ENCODE data around the gene EPDR1.

Gene EPDR1

GRCh38 chr7:37920305-37920848 lies at the start of gene EPDR1:
Gene EPDR1, plus strand, starts transcription at chr7:37920640. Its CDS starts 300 bp downstream, at chr7:37920940.
- H3K27ac Mint-ChIP-seq, result peak within 1 kb of the TSS; percentile 78
- peaks cover 57% of the 10 kb centered on the region for H3K27me3 Mint-ChIP-seq
- intact Hi-C loops (cut with micrococcal nuclease), result no loop called here
- no peaks in the 10 kb centered on the region for H3K36me3 Mint-ChIP-seq (ENCODE audit: low read depth)
- peaks cover 7% of the 10 kb centered on the region for H3K9me3 Mint-ChIP-seq
- H3K4me1 Mint-ChIP-seq (ENCODE audit: low read depth), result peaks cover 37% of the 10 kb centered on the region
- H3K4me3 Mint-ChIP-seq, result peak within 1 kb of the TSS; percentile 82

- no peaks in the 10 kb centered on the region for H3K27me3 Mint-ChIP-seq
- no peak overlapping the region for H3K4me3 Mint-ChIP-seq
- intact Hi-C loops (cut with micrococcal nuclease), result no loop called here
- peaks cover 20% of the 10 kb centered on the region for H3K9me3 Mint-ChIP-seq
- no peaks in the 10 kb centered on the region for H3K4me1 Mint-ChIP-seq (ENCODE audit: low read depth)
- peaks cover 28% of the 10 kb centered on the region for H3K36me3 Mint-ChIP-seq (ENCODE audit: low read depth)
- H3K27ac Mint-ChIP-seq, result no peak overlapping the region
These were observed 38.4 kb upstream of the EPDR1 start for GRCh38 chr7:37882086-37882485.

- no peaks in the 10 kb centered on the region for H3K4me1 Mint-ChIP-seq (ENCODE audit: low read depth)
- intact Hi-C loops (cut with micrococcal nuclease), result no loop called here
- no peak overlapping the region for H3K27ac Mint-ChIP-seq
- no peaks in the 10 kb centered on the region for H3K27me3 Mint-ChIP-seq
- H3K36me3 Mint-ChIP-seq (ENCODE audit: low read depth), result no peaks in the 10 kb centered on the region
- no peaks in the 10 kb centered on the region for H3K9me3 Mint-ChIP-seq
- H3K4me3 Mint-ChIP-seq, result no peak overlapping the region
These were observed 27.1 kb upstream of the EPDR1 start for GRCh38 chr7:37893359-37893758.

DNA sequence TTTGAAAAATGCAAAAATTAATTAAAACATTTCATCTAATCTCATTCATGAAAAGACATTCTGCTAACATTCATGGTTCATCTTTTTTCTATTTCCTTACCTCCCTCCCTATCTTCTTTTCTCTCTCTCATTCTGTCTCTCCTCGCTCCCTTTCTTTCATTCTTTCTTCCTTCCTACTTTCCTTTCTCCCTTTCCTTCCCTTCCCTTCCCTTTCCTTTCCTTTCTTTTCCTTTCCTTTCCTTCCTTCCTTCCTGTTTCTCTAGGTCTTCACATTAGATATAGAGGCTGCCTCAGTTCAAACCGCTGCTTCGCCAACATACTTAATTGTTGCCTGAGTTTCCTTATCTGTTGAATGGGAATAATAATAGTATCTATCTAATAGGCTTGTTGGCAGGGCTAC lies 25.8 kb upstream of the EPDR1 start:
- no peaks in the 10 kb centered on the region for H3K9me3 Mint-ChIP-seq
- intact Hi-C loops (cut with micrococcal nuclease), result no loop called here
- H3K27ac Mint-ChIP-seq, result no peak overlapping the region
- H3K4me1 Mint-ChIP-seq (ENCODE audit: low read depth), result no peaks in the 10 kb centered on the region
- no peaks in the 10 kb centered on the region for H3K27me3 Mint-ChIP-seq
- no peaks in the 10 kb centered on the region for H3K36me3 Mint-ChIP-seq (ENCODE audit: low read depth)
- H3K4me3 Mint-ChIP-seq, result no peak overlapping the region

DNA sequence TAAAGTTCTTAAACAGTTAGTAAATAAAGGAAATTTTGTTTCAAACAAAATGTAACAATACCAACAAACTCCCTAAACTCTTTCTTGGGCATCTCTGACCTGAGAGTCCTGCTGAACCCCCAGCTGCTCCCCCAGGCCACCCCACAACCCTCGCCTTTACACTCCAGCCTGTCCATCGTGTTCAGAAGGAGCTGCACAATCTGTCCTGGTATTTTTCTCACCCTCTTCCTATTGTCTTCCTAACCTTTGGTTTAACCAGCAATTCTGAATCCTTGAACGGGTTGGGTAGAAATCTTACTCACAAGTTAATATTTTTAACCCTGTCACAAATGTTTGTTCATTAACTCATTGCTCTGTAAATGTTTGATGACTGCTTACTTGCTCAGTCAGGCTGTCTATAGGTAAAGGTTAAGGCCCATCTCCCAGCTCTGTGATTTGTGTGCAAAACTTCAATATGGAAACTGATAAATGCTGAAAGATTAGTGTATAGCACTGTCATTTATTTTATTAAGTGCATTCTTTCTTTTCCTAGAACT lies 20.7 kb upstream of the EPDR1 start:
- Mint-ChIP-seq H3K27me3 (peaks cover 2% of the 10 kb centered on the region), H3K27ac (no peak overlapping the region), H3K9me3 (no peaks in the 10 kb centered on the region), H3K36me3 (ENCODE audit: low read depth) (no peaks in the 10 kb centered on the region), H3K4me3 (no peak overlapping the region), H3K4me1 (ENCODE audit: low read depth) (no peaks in the 10 kb centered on the region)
- intact Hi-C loops (cut with micrococcal nuclease), result loop anchor here (5.0 kb wide), 1 partner anchor 323 kb away; no protein-coding TSS in a partner anchor

GRCh38 chr7:37901236-37901827 lies 19.1 kb upstream of the EPDR1 start:
- Mint-ChIP-seq H3K9me3 (no peaks in the 10 kb centered on the region), H3K27me3 (peaks cover 2% of the 10 kb centered on the region), H3K4me3 (no peak overlapping the region), H3K4me1 (ENCODE audit: low read depth) (no peaks in the 10 kb centered on the region), H3K27ac (no peak overlapping the region), H3K36me3 (ENCODE audit: low read depth) (no peaks in the 10 kb centered on the region)
- intact Hi-C loops (cut with micrococcal nuclease), result loop anchor here (1.0 to 5.0 kb wide), 2 partner anchors 205 to 321 kb away; no protein-coding TSS in a partner anchor

DNA sequence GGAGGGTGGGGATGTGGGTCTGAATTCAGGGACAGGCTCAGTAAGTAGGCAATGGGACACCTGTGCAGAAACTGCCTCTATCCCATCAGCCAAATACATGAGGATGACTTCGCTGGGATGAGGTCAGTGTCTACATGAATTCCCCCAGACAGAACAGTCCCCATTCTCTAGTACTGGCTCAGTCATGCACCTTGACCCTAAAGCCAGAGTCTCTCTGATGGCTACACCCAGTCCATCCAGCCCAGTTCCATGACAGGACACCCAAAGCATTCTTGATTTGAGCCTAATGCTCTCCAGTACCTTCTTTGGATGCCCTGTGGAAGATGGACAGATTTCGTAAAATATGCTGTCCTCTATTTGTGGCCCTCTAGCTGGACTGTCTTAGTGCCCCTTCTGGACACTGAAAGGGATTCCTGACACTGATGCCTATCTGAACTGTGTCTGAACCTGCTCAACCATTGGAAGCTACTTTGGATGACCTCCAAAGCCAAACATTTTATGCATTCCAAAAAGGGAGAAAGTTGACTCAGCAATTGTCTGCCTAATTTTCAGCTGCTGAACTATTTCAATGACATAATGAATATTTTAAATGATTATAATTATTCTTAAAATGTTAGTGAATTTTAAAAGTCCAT lies 18.4 kb upstream of the EPDR1 start:
- Mint-ChIP-seq H3K27ac (no peak overlapping the region), H3K4me3 (no peak overlapping the region), H3K36me3 (ENCODE audit: low read depth) (no peaks in the 10 kb centered on the region), H3K9me3 (no peaks in the 10 kb centered on the region), H3K27me3 (peaks cover 2% of the 10 kb centered on the region), H3K4me1 (ENCODE audit: low read depth) (no peaks in the 10 kb centered on the region)
- intact Hi-C loops (cut with micrococcal nuclease), result loop anchor here (1.0 to 5.0 kb wide), 2 partner anchors 204 to 320 kb away; no protein-coding TSS in a partner anchor

DNA sequence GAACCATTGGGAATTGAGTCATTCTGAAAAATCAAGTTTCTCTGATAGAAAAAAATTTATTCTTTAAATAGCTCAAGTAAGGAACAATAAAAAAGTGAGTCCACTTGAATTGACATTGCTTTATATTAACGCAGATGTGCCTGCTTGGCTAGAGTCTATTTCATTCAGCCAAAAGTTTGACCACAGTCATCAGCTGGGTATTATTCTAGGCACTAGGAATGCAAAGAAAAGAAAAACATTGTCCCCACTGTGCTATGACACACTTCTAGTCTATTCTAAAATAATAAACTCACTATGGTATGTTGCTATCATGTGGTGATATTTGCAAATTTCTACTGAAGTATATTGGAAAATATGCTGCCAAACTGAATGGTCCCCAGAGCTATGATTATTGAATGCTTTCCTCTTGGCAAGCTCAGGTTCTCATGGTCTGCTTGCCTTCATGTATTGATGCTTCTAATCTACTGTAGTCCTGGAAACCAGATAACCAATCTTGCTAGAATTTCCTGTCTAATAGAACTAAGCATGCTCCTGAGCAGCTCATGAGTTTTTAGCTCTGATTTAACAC lies 12.1 kb upstream of the EPDR1 start:
- Mint-ChIP-seq H3K4me1 (ENCODE audit: low read depth) (no peaks in the 10 kb centered on the region), H3K27me3 (peaks cover 5% of the 10 kb centered on the region), H3K36me3 (ENCODE audit: low read depth) (no peaks in the 10 kb centered on the region), H3K9me3 (no peaks in the 10 kb centered on the region), H3K27ac (no peak overlapping the region), H3K4me3 (no peak overlapping the region)
- intact Hi-C loops (cut with micrococcal nuclease), result no loop called here

DNA sequence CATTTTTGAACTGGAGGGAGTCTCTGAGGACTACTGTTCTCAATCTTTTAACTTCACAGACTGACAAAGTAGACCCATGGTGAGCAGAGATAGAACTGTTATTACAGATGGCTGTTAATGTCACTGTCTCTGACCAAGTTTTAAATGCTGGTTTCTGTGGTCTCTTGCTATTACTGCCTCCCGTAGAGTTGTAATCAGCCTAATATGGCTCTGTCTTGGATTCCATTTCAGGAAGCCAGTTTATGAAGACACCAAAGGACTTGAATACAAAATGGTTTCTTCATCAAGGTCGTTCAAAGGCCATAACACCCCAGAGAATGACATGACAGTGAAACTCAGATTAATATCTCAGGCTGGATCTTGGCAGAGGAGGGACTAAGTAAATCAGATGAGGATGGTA lies 7.7 kb upstream of the EPDR1 start:
- Mint-ChIP-seq H3K4me1 (ENCODE audit: low read depth) (peaks cover 32% of the 10 kb centered on the region), H3K36me3 (ENCODE audit: low read depth) (no peaks in the 10 kb centered on the region), H3K27ac (no peak overlapping the region), H3K4me3 (no peak overlapping the region), H3K9me3 (no peaks in the 10 kb centered on the region), H3K27me3 (peaks cover 30% of the 10 kb centered on the region)
- intact Hi-C loops (cut with micrococcal nuclease), result loop anchor here (10.0 kb wide), 2 partner anchors 162 to 422 kb away; no protein-coding TSS in a partner anchor

DNA sequence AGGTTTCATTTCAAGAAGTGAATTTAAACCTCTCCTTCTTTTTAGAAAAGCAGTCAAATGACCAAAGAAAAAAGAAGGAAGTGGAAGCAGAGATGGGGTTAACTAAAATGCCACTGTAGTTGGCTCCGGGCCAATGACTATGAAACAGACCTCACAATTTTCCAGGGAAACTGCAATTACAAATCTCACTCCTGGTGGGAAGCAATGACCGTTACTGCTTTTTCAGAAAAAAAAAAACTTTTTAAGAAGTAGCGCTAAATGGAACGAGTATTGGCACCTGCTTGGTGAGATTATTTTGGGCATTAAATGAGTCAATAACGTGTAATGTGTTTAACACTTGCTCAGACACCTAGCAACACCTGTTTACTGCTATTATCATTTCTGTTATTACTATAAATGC lies 5.0 kb upstream of the EPDR1 start:
- Mint-ChIP-seq H3K4me1 (ENCODE audit: low read depth) (peaks cover 38% of the 10 kb centered on the region), H3K36me3 (ENCODE audit: low read depth) (no peaks in the 10 kb centered on the region), H3K9me3 (no peaks in the 10 kb centered on the region), H3K27me3 (peaks cover 56% of the 10 kb centered on the region), H3K27ac (peak overlapping the region; percentile 46), H3K4me3 (peak overlapping the region; percentile 68)
- intact Hi-C loops (cut with micrococcal nuclease), result loop anchor here (5.0 to 10.0 kb wide), 4 partner anchors 72 to 419 kb away; no protein-coding TSS in a partner anchor

- Mint-ChIP-seq H3K36me3 (ENCODE audit: low read depth) (no peaks in the 10 kb centered on the region), H3K9me3 (no peaks in the 10 kb centered on the region), H3K27me3 (peaks cover 59% of the 10 kb centered on the region), H3K4me3 (peak overlapping the region; percentile 68), H3K4me1 (ENCODE audit: low read depth) (peaks cover 42% of the 10 kb centered on the region), H3K27ac (peak overlapping the region; percentile 11)
- intact Hi-C loops (cut with micrococcal nuclease), result loop anchor here (5.0 to 10.0 kb wide), 4 partner anchors 71 to 419 kb away; no protein-coding TSS in a partner anchor
These were observed 4.3 kb upstream of the EPDR1 start for GRCh38 chr7:37916017-37916672.

- Mint-ChIP-seq H3K27me3 (peaks cover 64% of the 10 kb centered on the region), H3K4me3 (peak within 1 kb of the TSS; percentile 68), H3K4me1 (ENCODE audit: low read depth) (peaks cover 48% of the 10 kb centered on the region), H3K9me3 (no peaks in the 10 kb centered on the region), H3K27ac (peak within 1 kb of the TSS; percentile 11), H3K36me3 (ENCODE audit: low read depth) (no peaks in the 10 kb centered on the region)
- intact Hi-C loops (cut with micrococcal nuclease), result loop anchor here (5.0 to 10.0 kb wide), 4 partner anchors 70 to 418 kb away; no protein-coding TSS in a partner anchor
These were observed 3.5 kb upstream of the EPDR1 start, which contains the start of gene SFRP4 for GRCh38 chr7:37916673-37917660. Gene SFRP4, minus strand, starts transcription at chr7:37916817. Its CDS starts 280 bp downstream, at chr7:37916537.

All from dendritic cell treated with granulocyte-macrophage colony-stimulating factor and Interleukin-4, amounts not matched to agents 40 ng/mL and 50 ng/mL, for 4 days (primary cell).